Measurements from ENCODE around the gene DMXL1. TPM values are rescaled to one million over a fixed set of nuclear protein-coding genes. Genes with fewer than 3 reads are reported as not detected.

The DMXL1 gene
- polyA plus RNA-seq, 1 of the 3 experiments (the other 2 are of a cell fraction), result 6.6 TPM

GRCh38 chr5:119221330-119221729 is 150.4 kb downstream of the DMXL1 start:
- H2AFZ ChIP-seq (ENCODE audit: low read depth), result no peak overlapping the region
- no peaks in the 10 kb centered on the region for H3K9me3 ChIP-seq
- H3K4me3 ChIP-seq (ENCODE audit: low read depth in 2 of 2, low read length in 1 of 2), result no peak overlapping the region
- H3K79me2 ChIP-seq (ENCODE audit: insufficient read depth), result no peaks in the 10 kb centered on the region
- no peaks in the 10 kb centered on the region for H3F3A ChIP-seq (replicated peaks; ENCODE audit: insufficient read depth)
- no peak overlapping the region for H3K9ac ChIP-seq
- POLR2A ChIA-PET, result no interaction called here
- CTCF ChIA-PET, result interaction anchor here (1.2 kb wide), 1 partner anchor 191 kb away, joined by 3 read pairs; no protein-coding TSS in a partner anchor
- DNase-seq, result no peak
- H3K4me1 ChIP-seq (ENCODE audit: control insufficient read depth in 1 of 2, insufficient read depth in 2 of 2, low read depth in 1 of 2, low read length in 1 of 2), result no peaks in the 10 kb centered on the region
- H3K4me2 ChIP-seq, result no peak overlapping the region
- H3K9me2 ChIP-seq, result no peaks in the 10 kb centered on the region
- no peak overlapping the region for H3K27ac ChIP-seq (ENCODE audit: low read depth in 2 of 2, low read length in 1 of 2)
- H4K20me1 ChIP-seq (ENCODE audit: insufficient read depth), result no peaks in the 10 kb centered on the region
- H3K27me3 ChIP-seq (ENCODE audit: insufficient read depth), result no peaks in the 10 kb centered on the region
- peaks cover 18 to 19% of the 10 kb centered on the region in 2 experiments for H3K36me3 ChIP-seq (replicated peaks in 1 of 2; ENCODE audit: control insufficient read depth in 1 of 2, insufficient read depth in 2 of 2, low read length in 1 of 2)
- TF ChIP-seq EZH2phosphoT487 (IDR thresholded peaks at IDR 0.05; ENCODE audit: borderline replicate concordance, low read depth) (no peak), ZBTB33 (IDR thresholded peaks at IDR 0.05; ENCODE audit: borderline replicate concordance, low read depth) (no peak), TCF12 (IDR thresholded peaks at IDR 0.05) (no peak), TAF1 (IDR thresholded peaks at IDR 0.05; ENCODE audit: borderline replicate concordance, low read depth, low read length) (no peak), IRF3 (IDR thresholded peaks at IDR 0.05; ENCODE audit: low read depth, low read length) (no peak), CHD2 (IDR thresholded peaks at IDR 0.05; ENCODE audit: low read length, partially characterized antibody) (no peak), YY1 (IDR thresholded peaks at IDR 0.05; ENCODE audit: low read depth) (no peak), RAD21 (IDR thresholded peaks at IDR 0.05; ENCODE audit: low read length) (no peak), MAX (IDR thresholded peaks at IDR 0.05; ENCODE audit: low read depth) (no peak)

- H3K79me2 ChIP-seq (ENCODE audit: insufficient read depth), result no peaks in the 10 kb centered on the region
- no peak overlapping the region for H3K9ac ChIP-seq
- peaks cover 12 to 17% of the 10 kb centered on the region in 2 experiments for H3K36me3 ChIP-seq (replicated peaks in 1 of 2; ENCODE audit: control insufficient read depth in 1 of 2, insufficient read depth in 2 of 2, low read length in 1 of 2)
- H4K20me1 ChIP-seq (ENCODE audit: insufficient read depth), result no peaks in the 10 kb centered on the region
- H3K4me3 ChIP-seq (ENCODE audit: low read depth in 2 of 2, low read length in 1 of 2), result no peak overlapping the region
- no peak overlapping the region for H3K27ac ChIP-seq (ENCODE audit: low read depth in 2 of 2, low read length in 1 of 2)
- no peak overlapping the region for H3K4me2 ChIP-seq
- no peaks in the 10 kb centered on the region for H3F3A ChIP-seq (replicated peaks; ENCODE audit: insufficient read depth)
- DNase-seq, result no peak
- H3K9me3 ChIP-seq, result no peaks in the 10 kb centered on the region
- H3K4me1 ChIP-seq (ENCODE audit: control insufficient read depth in 1 of 2, insufficient read depth in 2 of 2, low read depth in 1 of 2, low read length in 1 of 2), result no peaks in the 10 kb centered on the region
- H3K27me3 ChIP-seq (ENCODE audit: insufficient read depth), result no peaks in the 10 kb centered on the region
- H3K9me2 ChIP-seq, result no peaks in the 10 kb centered on the region
- no peak for TF ChIP-seq PBX3 (IDR thresholded peaks at IDR 0.05)
- TF ChIP-seq JUND (IDR thresholded peaks at IDR 0.05), result no peak
- no peak for TF ChIP-seq ELF1 (IDR thresholded peaks at IDR 0.05)
- TF ChIP-seq NFIC (IDR thresholded peaks at IDR 0.05; ENCODE audit: borderline replicate concordance), result no peak
- TF ChIP-seq SIN3A (IDR thresholded peaks at IDR 0.05; ENCODE audit: borderline replicate concordance, low read depth, low read length), result no peak
- no peak for TF ChIP-seq USF1 (IDR thresholded peaks at IDR 0.05; ENCODE audit: borderline replicate concordance, low read depth)
- TF ChIP-seq REST (IDR thresholded peaks at IDR 0.05; ENCODE audit: low read depth, low read length), result no peak
- no peak for TF ChIP-seq POLR2AphosphoS5 (IDR thresholded peaks at IDR 0.05; ENCODE audit: low read depth, low read length)
- no peak for TF ChIP-seq RAD21 (IDR thresholded peaks at IDR 0.05; ENCODE audit: low read length)
- TF ChIP-seq MEF2A (IDR thresholded peaks at IDR 0.05; ENCODE audit: borderline replicate concordance, low read depth), result no peak
- no peak for TF ChIP-seq GATA2 (CRISPR knock-in tag; IDR thresholded peaks at IDR 0.05)
- no peak for TF ChIP-seq CHD2 (IDR thresholded peaks at IDR 0.05; ENCODE audit: low read length, partially characterized antibody)
- no peak for TF ChIP-seq RXRA (IDR thresholded peaks at IDR 0.05; ENCODE audit: borderline replicate concordance, low read depth)
- TF ChIP-seq YY1 (IDR thresholded peaks at IDR 0.05; ENCODE audit: low read depth), result no peak
- no peak for TF ChIP-seq FOSL2 (IDR thresholded peaks at IDR 0.05; ENCODE audit: borderline replicate concordance, low read depth)
- no peak overlapping the region for H2AFZ ChIP-seq (ENCODE audit: low read depth)
- POLR2A ChIA-PET, result no interaction called here
- CTCF ChIA-PET, result interaction anchor here (0.9 to 1.0 kb wide), 2 partner anchors 10 to 241 kb away, joined by 3 to 4 read pairs; partner anchors contain the start of gene DTWD2
Observed at GRCh38 chr5:119229950-119230349, 159.1 kb downstream of the DMXL1 start.
